Prostate gland (tissue), 2 donors: ENCODE data around the gene TMEM62. TPM values are rescaled to one million over a fixed set of nuclear protein-coding genes. Genes with fewer than 3 reads are reported as not detected.

Source experiments
- DNase-seq: peaks from one replicate; pipeline ENCODE4 v3.0.0-alpha.2; 2019; ENCODE audit warnings: low spot score
- H3K27ac ChIP-seq, 2 donors: fragments of 200-600 bp; sonication (generic); 2 replicates each; pipeline ENCODE4 v1.5.1; 2017 to 2019
- H3K27me3 ChIP-seq: fragments of 200-600 bp; sonication (generic); replicated peaks from 2 replicates; pipeline ENCODE4 v1.5.1; 2019; ENCODE audit not compliant: insufficient read depth
- H3K36me3 ChIP-seq, 2 donors: fragments of 200-600 bp; sonication (generic); 1 replicate in 1 of 2; 2 replicates in 1 of 2; pipeline versions ENCODE4 v1.5.1 to v1.8.1; 2017 to 2019
- H3K4me1 ChIP-seq: fragments of 200-600 bp; sonication (generic); replicated peaks from 2 replicates; pipeline ENCODE4 v1.5.1; 2019
- H3K4me3 ChIP-seq, 2 donors: fragments of 200-600 bp; sonication (generic); 2 replicates each; pipeline ENCODE4 v1.5.1; 2017 to 2019
- H3K9me3 ChIP-seq: fragments of 200-600 bp; sonication (generic); 2 replicates; pipeline ENCODE4 v1.5.1; 2017
- POLR2A ChIP-seq: fragments of 450-650 bp; IDR thresholded peaks from one replicate; pipeline ENCODE4 v1.6.1; 2016; ENCODE audit warnings: antibody characterized with exemption, mild to moderate bottlenecking
- POLR2AphosphoS5 ChIP-seq: sonication (generic); formaldehyde crosslinking; IDR thresholded peaks from one replicate; pipeline ENCODE4 v1.6.1; 2017; ENCODE audit warnings: antibody characterized with exemption
- WGBS: methylation state at CpG from one replicate; pipeline ENCODE4 v1.1.5; 2018; 5-methylcytosine and 5-hydroxymethylcytosine counted together
- intact Hi-C: fragments of 100-400 bp; cut with DNase I; formaldehyde crosslinking; loops from one replicate; pipeline ENCODE4 v1.14.2; 2022
- total RNA-seq, 2 donors: library from RNA; depleted of rRNA; stranded (reverse); fragments of >200 nt; gene quantifications; one replicate each; pipeline ENCODE4 v1.1.0, GENCODE V29; 2016
- TF ChIP-seq, protein P1 (sequence below), 4 experiments: fragments of 200-600 bp in 2 of 4; fragments of 450-650 bp in 2 of 4; sonication (generic) in 2 of 4; IDR thresholded peaks; 1 replicate in 3 of 4; 2 replicates in 1 of 4; pipeline ENCODE4 v1.5.1; 2016 to 2019; ENCODE audit warnings: antibody characterized with exemption in 4 of 4, mild to moderate bottlenecking in 2 of 4, moderate library complexity in 2 of 4

Gene TMEM62
- total RNA-seq, 2 donors from 2014 or later, result 34.4 to 35.4 TPM

DNA sequence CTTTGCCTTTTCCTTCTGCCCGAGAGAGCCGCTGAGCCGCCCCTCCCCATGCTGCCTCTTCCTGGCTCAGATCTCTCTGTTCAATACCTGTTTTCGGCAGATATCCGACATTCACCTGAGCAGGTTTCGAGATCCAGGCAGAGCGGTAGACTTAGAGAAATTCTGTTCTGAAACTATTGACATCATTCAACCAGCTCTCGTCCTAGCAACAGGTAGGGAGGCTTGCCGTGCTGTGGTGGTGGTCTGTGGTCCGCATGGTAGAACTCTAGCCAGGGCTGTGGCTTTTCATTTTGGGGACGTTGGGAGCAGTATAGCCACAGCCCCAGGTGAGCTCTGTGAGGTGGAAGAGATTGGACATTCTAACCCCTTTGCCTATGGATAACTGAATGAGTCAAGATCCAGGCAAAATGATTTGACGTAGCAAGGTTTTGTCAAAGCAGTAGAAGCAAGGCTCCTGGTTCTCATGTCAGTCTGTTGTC, 810 bp downstream of the TMEM62 start:
- 11% methylated on average over 12 of the region's 12 CpGs for WGBS
- H3K27ac ChIP-seq, result peak overlapping the region; percentile 73 to 76
- DNase-seq, result no peak

GRCh38 chr15:43135351-43135750, 2.0 kb downstream of the TMEM62 start:
- no peak overlapping the region for H3K27ac ChIP-seq
- 87% methylated on average over 3 of the region's 3 CpGs for WGBS
- H3K27me3 ChIP-seq, result no peaks in the 10 kb centered on the region
- H3K4me3 ChIP-seq, result no peak overlapping the region
- DNase-seq, result no peak
- H3K36me3 ChIP-seq, result no peaks in the 10 kb centered on the region
- TF ChIP-seq POLR2AphosphoS5, result peak; percentile 16
- TF ChIP-seq POLR2A, result no peak
- intact Hi-C loops, result no loop called here
- H3K4me1 ChIP-seq, result peaks cover 3% of the 10 kb centered on the region
- H3K9me3 ChIP-seq, result no peaks in the 10 kb centered on the region

More for the DNA sequence above, 810 bp downstream of the TMEM62 start:
- Histone ChIP-seq H3K27me3 (no peaks in the 10 kb centered on the region), H3K9me3 (no peaks in the 10 kb centered on the region), H3K4me3 (peak overlapping the region; percentile 75 to 81), H3K36me3 (no peaks in the 10 kb centered on the region), H3K4me1 (peaks cover 3% of the 10 kb centered on the region)
- intact Hi-C loops, result loop anchor here (5.0 kb wide), 1 partner anchor 53 kb away; the partner anchor contains the start of gene CCNDBP1
- TF ChIP-seq, protein P1, sequence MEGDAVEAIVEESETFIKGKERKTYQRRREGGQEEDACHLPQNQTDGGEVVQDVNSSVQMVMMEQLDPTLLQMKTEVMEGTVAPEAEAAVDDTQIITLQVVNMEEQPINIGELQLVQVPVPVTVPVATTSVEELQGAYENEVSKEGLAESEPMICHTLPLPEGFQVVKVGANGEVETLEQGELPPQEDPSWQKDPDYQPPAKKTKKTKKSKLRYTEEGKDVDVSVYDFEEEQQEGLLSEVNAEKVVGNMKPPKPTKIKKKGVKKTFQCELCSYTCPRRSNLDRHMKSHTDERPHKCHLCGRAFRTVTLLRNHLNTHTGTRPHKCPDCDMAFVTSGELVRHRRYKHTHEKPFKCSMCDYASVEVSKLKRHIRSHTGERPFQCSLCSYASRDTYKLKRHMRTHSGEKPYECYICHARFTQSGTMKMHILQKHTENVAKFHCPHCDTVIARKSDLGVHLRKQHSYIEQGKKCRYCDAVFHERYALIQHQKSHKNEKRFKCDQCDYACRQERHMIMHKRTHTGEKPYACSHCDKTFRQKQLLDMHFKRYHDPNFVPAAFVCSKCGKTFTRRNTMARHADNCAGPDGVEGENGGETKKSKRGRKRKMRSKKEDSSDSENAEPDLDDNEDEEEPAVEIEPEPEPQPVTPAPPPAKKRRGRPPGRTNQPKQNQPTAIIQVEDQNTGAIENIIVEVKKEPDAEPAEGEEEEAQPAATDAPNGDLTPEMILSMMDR (IDR thresholded peaks at IDR 0.05), result no peak
- TF ChIP-seq POLR2AphosphoS5 (no peak), POLR2A (no peak)

- no peaks in the 10 kb centered on the region for H3K27me3 ChIP-seq
- H3K27ac ChIP-seq, result no peak overlapping the region
- 93% methylated on average over 4 of the region's 4 CpGs for WGBS
- H3K9me3 ChIP-seq, result no peaks in the 10 kb centered on the region
- no peaks in the 10 kb centered on the region for H3K36me3 ChIP-seq
- TF ChIP-seq POLR2A, result no peak
- no peak for TF ChIP-seq POLR2AphosphoS5
- TF ChIP-seq, protein P1 (IDR thresholded peaks at IDR 0.05), result no peak
- H3K4me3 ChIP-seq, result no peak overlapping the region
- intact Hi-C loops, result no loop called here
- no peaks in the 10 kb centered on the region for H3K4me1 ChIP-seq
- DNase-seq, result no peak
These were observed 10.0 kb downstream of the TMEM62 start for GRCh38 chr15:43143203-43143941.

GRCh38 chr15:43144512-43144911, 11.1 kb downstream of the TMEM62 start:
- Histone ChIP-seq H3K9me3 (no peaks in the 10 kb centered on the region), H3K36me3 (no peaks in the 10 kb centered on the region), H3K4me1 (no peaks in the 10 kb centered on the region), H3K4me3 (no peak overlapping the region), H3K27me3 (no peaks in the 10 kb centered on the region), H3K27ac (no peak overlapping the region)
- no peak for TF ChIP-seq POLR2A
- TF ChIP-seq, protein P1 (IDR thresholded peaks at IDR 0.05), result no peak
- no peak for TF ChIP-seq POLR2AphosphoS5
- intact Hi-C loops, result no loop called here
- DNase-seq, result no peak

DNA sequence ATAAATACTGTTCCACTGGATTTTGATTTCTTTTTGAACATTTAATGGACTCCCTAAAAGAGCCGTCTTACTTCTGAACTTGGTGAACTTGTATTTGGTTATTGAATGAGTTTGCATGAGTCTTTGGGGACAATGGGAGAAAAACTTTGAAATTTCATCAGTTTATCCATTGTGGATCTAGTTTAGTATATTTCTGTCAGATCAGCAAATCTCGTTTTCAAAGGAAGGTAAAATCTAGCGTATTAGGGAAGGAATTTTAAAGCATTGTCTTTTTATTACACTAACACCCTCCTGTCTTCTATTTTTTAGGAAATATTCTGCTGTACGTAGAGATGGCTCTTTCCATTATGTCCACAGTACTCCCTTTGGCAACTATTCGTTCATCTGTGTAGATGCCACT, 12.8 kb downstream of the TMEM62 start:
- Histone ChIP-seq H3K4me3 (no peak overlapping the region), H3K9me3 (no peaks in the 10 kb centered on the region), H3K27me3 (no peaks in the 10 kb centered on the region), H3K36me3 (no peaks in the 10 kb centered on the region), H3K4me1 (no peaks in the 10 kb centered on the region), H3K27ac (no peak overlapping the region)
- no peak for TF ChIP-seq POLR2AphosphoS5
- TF ChIP-seq, protein P1 (IDR thresholded peaks at IDR 0.05), result no peak
- TF ChIP-seq POLR2A, result no peak
- intact Hi-C loops, result no loop called here
- no peak for DNase-seq
- WGBS, result 86% methylated on average over 5 of the region's 5 CpGs
